ENCODE data around the gene CLDN15.

The CLDN15 gene

GRCh38 chr7:101226721-101227120, 10.9 kb downstream of the CLDN15 start:
- Mint-ChIP-seq H3K36me3 (ENCODE audit: insufficient read depth) (peaks cover 40% of the 10 kb centered on the region), H3K4me3 (no peak overlapping the region), H3K9me3 (no peaks in the 10 kb centered on the region), H3K27me3 (no peaks in the 10 kb centered on the region), H3K27ac (ENCODE audit: low read depth) (no peak overlapping the region), H3K4me1 (peaks cover 14% of the 10 kb centered on the region)
- DNase-seq (ENCODE audit: low spot score in 2 of 2) (no peak), ATAC-seq (replicated peaks; ENCODE audit: extremely low read depth, poor library complexity, severe bottlenecking) (no peak)

- no peaks in the 10 kb centered on the region for H3K9me3 Mint-ChIP-seq
- peaks cover 39% of the 10 kb centered on the region for H3K36me3 Mint-ChIP-seq (ENCODE audit: insufficient read depth)
- ATAC-seq (replicated peaks; ENCODE audit: extremely low read depth, poor library complexity, severe bottlenecking) (no peak), DNase-seq (ENCODE audit: low spot score in 2 of 2) (no peak)
- H3K4me1 Mint-ChIP-seq: peaks cover 15% of the 10 kb centered on the region
- no peak overlapping the region for H3K4me3 Mint-ChIP-seq
- no peaks in the 10 kb centered on the region for H3K27me3 Mint-ChIP-seq
- no peak overlapping the region for H3K27ac Mint-ChIP-seq (ENCODE audit: low read depth)
Observed at GRCh38 chr7:101225650-101226049, 12.0 kb downstream of the CLDN15 start.

GRCh38 chr7:101223528-101223927, 14.1 kb downstream of the CLDN15 start:
- no peak overlapping the region for H3K27ac Mint-ChIP-seq (ENCODE audit: low read depth)
- peaks cover 25% of the 10 kb centered on the region for H3K4me1 Mint-ChIP-seq
- H3K36me3 Mint-ChIP-seq (ENCODE audit: insufficient read depth): peaks cover 35% of the 10 kb centered on the region
- no peaks in the 10 kb centered on the region for H3K9me3 Mint-ChIP-seq
- H3K4me3 Mint-ChIP-seq: no peak overlapping the region
- no peak for ATAC-seq (replicated peaks; ENCODE audit: extremely low read depth, poor library complexity, severe bottlenecking)
- no peaks in the 10 kb centered on the region for H3K27me3 Mint-ChIP-seq
- no peak for DNase-seq (ENCODE audit: low spot score in 2 of 2)

- H3K36me3 Mint-ChIP-seq (ENCODE audit: insufficient read depth): peaks cover 38% of the 10 kb centered on the region
- H3K27me3 Mint-ChIP-seq: no peaks in the 10 kb centered on the region
- peaks cover 34% of the 10 kb centered on the region for H3K4me1 Mint-ChIP-seq
- DNase-seq (ENCODE audit: low spot score in 2 of 2): no peak
- ATAC-seq (replicated peaks; ENCODE audit: extremely low read depth, poor library complexity, severe bottlenecking): no peak
- no peaks in the 10 kb centered on the region for H3K9me3 Mint-ChIP-seq
- H3K4me3 Mint-ChIP-seq: no peak overlapping the region
- H3K27ac Mint-ChIP-seq (ENCODE audit: low read depth): peak overlapping the region; percentile 78
Observed at GRCh38 chr7:101222275-101222830, 15.2 kb downstream of the CLDN15 start.

GRCh38 chr7:101220295-101220694, 17.3 kb downstream of the CLDN15 start:
- H3K4me1 Mint-ChIP-seq: peaks cover 50% of the 10 kb centered on the region
- no peaks in the 10 kb centered on the region for H3K9me3 Mint-ChIP-seq
- no peak for ATAC-seq (replicated peaks; ENCODE audit: extremely low read depth, poor library complexity, severe bottlenecking)
- H3K36me3 Mint-ChIP-seq (ENCODE audit: insufficient read depth): peaks cover 30% of the 10 kb centered on the region
- no peak overlapping the region for H3K4me3 Mint-ChIP-seq
- no peak overlapping the region for H3K27ac Mint-ChIP-seq (ENCODE audit: low read depth)
- no peak for DNase-seq (ENCODE audit: low spot score in 2 of 2)
- H3K27me3 Mint-ChIP-seq: no peaks in the 10 kb centered on the region

GRCh38 chr7:101218236-101219125, 19.1 kb downstream of the CLDN15 start:
- no peak for DNase-seq (ENCODE audit: low spot score in 2 of 2)
- Mint-ChIP-seq H3K27me3 (no peaks in the 10 kb centered on the region), H3K27ac (ENCODE audit: low read depth) (peak overlapping the region; percentile 97), H3K4me3 (peak overlapping the region; percentile 95), H3K9me3 (no peaks in the 10 kb centered on the region), H3K4me1 (peaks cover 50% of the 10 kb centered on the region), H3K36me3 (ENCODE audit: insufficient read depth) (peaks cover 20% of the 10 kb centered on the region)
- ATAC-seq (replicated peaks; ENCODE audit: extremely low read depth, poor library complexity, severe bottlenecking): no peak

- peak; percentile 83 for ATAC-seq (replicated peaks; ENCODE audit: extremely low read depth, poor library complexity, severe bottlenecking)
Observed at GRCh38 chr7:101217388-101218235, 20.0 kb downstream of the CLDN15 start, which contains the start of the genes PLOD3 and ZNHIT1. PLOD3 (minus strand) TSS chr7:101217581; CDS start chr7:101217274, 307 bp downstream. ZNHIT1 (plus strand) TSS chr7:101218165; CDS start chr7:101218196, 31 bp downstream.

GRCh38 chr7:101216860-101217387, 20.7 kb downstream of the CLDN15 start:
- Mint-ChIP-seq H3K4me1 (peaks cover 45% of the 10 kb centered on the region), H3K27ac (ENCODE audit: low read depth) (peak overlapping the region; percentile 62), H3K9me3 (no peaks in the 10 kb centered on the region), H3K36me3 (ENCODE audit: insufficient read depth) (peaks cover 14% of the 10 kb centered on the region), H3K4me3 (peak overlapping the region; percentile 95), H3K27me3 (no peaks in the 10 kb centered on the region)
- ATAC-seq (replicated peaks; ENCODE audit: extremely low read depth, poor library complexity, severe bottlenecking): no peak
- no peak for DNase-seq (ENCODE audit: low spot score in 2 of 2)

More at GRCh38 chr7:101217388-101218235, 20.0 kb downstream of the CLDN15 start, which contains the start of the genes PLOD3 and ZNHIT1:
- peak; percentile 88 to 93 for DNase-seq (ENCODE audit: low spot score in 2 of 2)
- no peaks in the 10 kb centered on the region for H3K9me3 Mint-ChIP-seq
- H3K4me1 Mint-ChIP-seq: peaks cover 50% of the 10 kb centered on the region
- peaks cover 14% of the 10 kb centered on the region for H3K36me3 Mint-ChIP-seq (ENCODE audit: insufficient read depth)
- peak within 1 kb of the TSS; percentile 95 for H3K4me3 Mint-ChIP-seq
- peak within 1 kb of the TSS; percentile 97 for H3K27ac Mint-ChIP-seq (ENCODE audit: low read depth)
- no peaks in the 10 kb centered on the region for H3K27me3 Mint-ChIP-seq

GRCh38 chr7:101216001-101216859, 21.4 kb downstream of the CLDN15 start:
- ATAC-seq (replicated peaks; ENCODE audit: extremely low read depth, poor library complexity, severe bottlenecking) (no peak), DNase-seq (ENCODE audit: low spot score in 2 of 2) (no peak)
- Mint-ChIP-seq H3K9me3 (no peaks in the 10 kb centered on the region), H3K27me3 (no peaks in the 10 kb centered on the region), H3K27ac (ENCODE audit: low read depth) (peak overlapping the region; percentile 62), H3K4me1 (peaks cover 39% of the 10 kb centered on the region), H3K36me3 (ENCODE audit: insufficient read depth) (peaks cover 14% of the 10 kb centered on the region), H3K4me3 (peak overlapping the region; percentile 95)

GRCh38 chr7:101212014-101212413, 25.6 kb downstream of the CLDN15 start:
- Mint-ChIP-seq H3K4me1 (peaks cover 16% of the 10 kb centered on the region), H3K9me3 (no peaks in the 10 kb centered on the region), H3K27me3 (no peaks in the 10 kb centered on the region), H3K4me3 (no peak overlapping the region), H3K36me3 (ENCODE audit: insufficient read depth) (peaks cover 4% of the 10 kb centered on the region), H3K27ac (ENCODE audit: low read depth) (no peak overlapping the region)
- no peak for DNase-seq (ENCODE audit: low spot score in 2 of 2)
- ATAC-seq (replicated peaks; ENCODE audit: extremely low read depth, poor library complexity, severe bottlenecking): no peak

GRCh38 chr7:101211501-101211900, 26.1 kb downstream of the CLDN15 start:
- DNase-seq (ENCODE audit: low spot score in 2 of 2) (no peak), ATAC-seq (replicated peaks; ENCODE audit: extremely low read depth, poor library complexity, severe bottlenecking) (no peak)
- H3K27me3 Mint-ChIP-seq: no peaks in the 10 kb centered on the region
- H3K9me3 Mint-ChIP-seq: no peaks in the 10 kb centered on the region
- no peak overlapping the region for H3K27ac Mint-ChIP-seq (ENCODE audit: low read depth)
- no peak overlapping the region for H3K4me3 Mint-ChIP-seq
- H3K4me1 Mint-ChIP-seq: peaks cover 11% of the 10 kb centered on the region
- peaks cover 4% of the 10 kb centered on the region for H3K36me3 Mint-ChIP-seq (ENCODE audit: insufficient read depth)
